ENCODE data around the gene TENT4A.
"Not testable (repeated sequence)": the region's sequence is repeated elsewhere in the genome, so short reads cannot be mapped to it uniquely, and the experiment has no call there.

The TENT4A gene

DNA sequence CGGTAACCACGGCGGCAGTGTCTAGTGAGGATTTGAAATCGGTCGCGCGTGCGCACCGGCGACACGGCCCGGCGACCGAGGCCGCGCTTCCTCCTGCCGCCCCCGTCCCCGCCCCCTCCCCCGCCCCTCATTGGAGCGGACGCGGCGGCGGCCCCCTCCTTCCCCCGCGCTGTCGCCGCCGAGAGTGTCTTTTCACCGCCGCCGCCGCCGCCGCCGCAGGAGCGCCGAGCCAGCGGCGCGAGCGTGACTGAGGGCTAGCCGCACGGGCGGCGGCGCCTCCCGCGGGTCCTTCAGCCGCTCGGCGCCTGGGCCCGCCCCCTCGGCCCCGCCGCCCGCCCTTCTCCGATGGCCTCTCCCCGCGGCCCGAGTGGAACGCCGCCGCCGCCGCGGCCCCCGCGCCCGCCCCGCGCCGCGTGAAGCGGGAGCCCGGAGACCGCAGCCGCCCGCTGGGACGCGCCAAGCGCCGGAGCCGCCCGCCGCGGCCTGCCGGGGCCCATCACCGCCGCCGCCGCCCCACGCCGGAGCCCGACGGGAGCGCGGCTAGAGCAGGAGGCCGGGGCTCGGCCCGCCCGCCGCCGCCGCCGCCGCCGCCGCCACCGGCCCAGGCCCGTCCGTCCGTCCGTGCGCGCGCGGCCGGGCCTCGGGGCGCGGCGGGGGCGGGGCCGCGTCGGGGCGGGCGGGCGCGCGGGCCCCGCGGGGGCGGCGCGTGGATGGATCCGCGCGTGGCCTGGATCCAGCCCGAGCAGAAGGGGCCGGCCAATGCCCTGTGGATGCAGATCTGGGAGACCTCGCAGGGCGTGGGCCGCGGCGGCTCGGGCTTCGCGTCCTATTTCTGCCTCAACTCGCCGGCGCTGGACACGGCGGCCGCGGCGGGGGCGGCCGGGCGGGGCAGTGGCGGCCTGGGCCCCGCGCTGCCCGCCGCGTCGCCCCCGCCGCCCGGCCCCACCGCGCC is at the start of gene TENT4A:
TENT4A (plus strand) TSS at position 159 of the 952 bp plus-strand sequence; CDS start at position 711, 552 bp downstream.
- peak in 1 of 2 experiments; percentile 33 for DNase-seq

DNA sequence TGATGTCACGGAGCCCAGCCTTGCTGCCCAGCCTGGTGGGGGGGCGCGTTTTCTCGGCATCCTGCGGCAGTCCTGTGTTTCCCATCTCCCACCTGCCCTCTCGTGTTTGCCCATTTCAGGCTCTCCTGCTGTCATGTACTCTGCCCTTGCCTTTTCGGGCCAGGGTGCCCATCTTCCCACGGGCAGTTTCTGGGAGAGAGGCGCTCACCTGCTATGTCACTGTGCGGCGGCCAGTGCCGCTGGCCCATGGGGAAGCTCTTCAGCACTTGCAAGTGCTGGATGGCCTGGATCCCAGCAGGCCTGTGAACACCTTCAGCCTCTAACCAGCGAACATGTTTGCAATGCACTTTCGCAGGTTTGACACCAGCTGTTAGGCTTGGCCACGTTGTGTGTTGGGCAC is 46.5 kb upstream of the TENT4A start:
- no peak for DNase-seq

DNA sequence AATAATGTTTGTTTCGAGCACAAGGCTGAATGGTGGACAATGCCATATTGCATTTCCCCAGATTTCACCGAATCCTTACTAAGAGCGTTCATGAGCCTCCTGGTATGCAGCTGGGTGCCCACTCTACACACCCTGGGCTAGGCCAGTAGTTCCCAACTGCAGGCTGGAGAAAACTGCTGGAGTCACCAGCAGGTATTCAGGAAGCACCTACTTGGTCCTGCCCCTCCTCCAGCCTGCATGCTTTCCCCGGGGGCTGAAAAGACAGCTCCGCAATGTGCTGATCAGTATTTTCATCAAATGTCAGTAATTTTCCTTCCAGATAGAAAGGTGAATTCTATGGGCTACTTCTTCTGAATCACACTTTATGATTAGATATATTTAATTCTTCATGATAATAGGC is 45.6 kb upstream of the TENT4A start:
- no peak for DNase-seq

DNA sequence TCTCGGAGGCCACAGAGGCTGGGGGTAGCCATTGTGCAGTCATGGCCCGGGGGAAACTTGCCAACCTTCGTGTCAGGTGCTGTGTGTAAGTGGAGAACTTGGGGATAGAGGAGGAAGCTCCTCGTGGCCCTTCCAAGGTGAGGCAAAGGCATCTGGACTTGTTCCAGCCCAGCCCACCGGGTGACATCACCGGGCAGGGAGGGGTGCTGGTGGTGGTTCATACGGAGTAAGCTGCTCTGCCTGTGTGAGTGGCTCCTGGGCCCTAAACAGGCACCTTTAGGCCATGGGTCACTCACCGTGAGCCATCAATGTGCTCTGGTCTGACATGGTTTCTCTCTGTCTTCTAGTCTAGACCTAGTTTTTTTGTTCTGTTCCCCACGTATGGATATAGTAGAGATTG is 44.5 kb upstream of the TENT4A start:
- not testable (repeated sequence) for DNase-seq

DNA sequence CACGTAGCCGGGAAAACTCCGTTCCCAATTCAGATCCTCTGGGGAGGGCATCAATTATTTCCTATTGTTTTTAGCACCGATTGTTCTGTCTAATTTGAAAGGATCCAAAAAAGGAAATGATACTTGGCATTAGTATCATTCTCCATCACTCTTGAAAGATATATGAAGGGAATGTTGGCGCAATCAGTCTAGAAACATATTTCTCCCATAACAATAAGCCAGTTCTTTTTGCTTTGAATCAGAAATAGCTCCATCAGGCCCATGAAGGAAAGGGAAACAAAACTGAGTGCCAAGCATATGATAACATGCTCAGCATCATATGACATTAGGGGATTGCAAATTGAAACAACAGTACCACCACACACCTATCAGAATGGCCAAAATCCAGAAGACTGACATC is 40.2 kb upstream of the TENT4A start:
- DNase-seq, result no peak

- no peak for DNase-seq
These were observed 39.3 kb upstream of the TENT4A start for GRCh38 chr5:6673963-6674362.

DNA sequence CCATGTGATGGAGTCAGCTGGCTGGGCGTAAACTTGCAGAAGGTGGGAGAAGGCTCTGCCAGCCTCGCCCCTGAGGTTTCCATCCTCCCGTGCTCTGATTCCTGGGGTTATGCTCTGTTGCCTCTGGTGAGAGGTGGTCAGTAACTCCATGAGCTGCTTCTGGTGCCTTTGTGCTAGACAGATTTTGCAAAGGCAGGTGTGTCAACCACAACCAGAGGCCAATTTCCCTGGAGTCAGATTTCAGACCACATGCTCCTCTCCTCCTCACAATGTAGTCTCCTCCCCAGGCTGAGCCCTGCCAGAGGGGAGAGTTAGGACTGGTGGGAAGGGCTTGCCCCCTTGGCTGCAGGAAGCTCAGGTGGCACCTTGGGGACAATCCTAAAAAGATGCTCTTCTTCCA is 38.8 kb upstream of the TENT4A start:
- no peak for DNase-seq

DNA sequence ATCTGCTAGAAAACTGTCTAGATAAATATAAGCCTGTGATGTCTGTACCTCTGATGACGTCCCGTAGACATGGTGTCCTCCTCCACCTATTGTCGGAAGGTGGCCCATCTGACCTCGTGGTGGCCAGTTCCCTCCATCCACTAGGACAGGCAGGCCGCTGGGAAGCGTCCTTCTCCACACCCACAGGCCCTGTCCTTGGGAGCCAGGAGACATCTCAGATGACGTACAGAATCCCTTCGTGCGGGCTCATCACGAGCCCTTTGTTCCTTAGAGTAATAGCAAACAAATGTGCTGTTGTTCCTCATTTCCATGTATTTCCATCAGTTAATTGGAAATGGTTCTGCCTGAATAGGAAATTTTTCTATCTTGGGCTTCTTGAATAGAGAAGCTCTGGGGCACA is 38.3 kb upstream of the TENT4A start:
- DNase-seq, result no peak

DNA sequence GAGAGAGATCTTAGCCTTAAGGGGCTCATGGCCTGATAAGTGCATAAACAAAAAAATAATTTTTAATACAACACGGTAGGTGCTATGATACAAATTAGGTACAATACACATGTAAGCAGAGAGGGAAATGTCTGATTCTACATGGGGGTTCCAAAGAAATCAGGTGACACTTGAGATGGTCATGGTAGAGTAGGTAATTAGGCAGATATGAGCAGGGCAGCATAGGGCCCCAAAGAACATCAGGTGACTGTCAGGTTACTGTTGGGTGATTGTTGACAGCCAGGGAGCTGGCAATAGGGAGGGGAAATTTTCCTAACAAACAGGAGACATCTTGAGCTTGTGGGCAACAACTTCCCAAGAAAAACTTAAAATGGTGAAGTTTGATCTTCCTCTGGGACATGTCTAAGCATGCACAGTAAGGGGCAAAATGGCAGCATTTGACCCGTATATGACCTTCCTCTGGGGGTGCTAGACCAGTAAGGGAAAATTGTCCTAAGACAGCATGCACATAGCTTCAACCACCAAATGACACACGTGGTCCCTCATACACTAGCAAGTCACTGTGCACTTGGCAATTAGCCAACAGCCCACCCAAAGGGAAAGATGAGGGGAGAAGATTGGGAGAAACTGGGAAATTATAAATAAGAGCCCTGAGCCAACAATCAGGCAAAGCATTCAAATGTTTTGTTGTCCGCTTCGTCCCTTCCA is 37.3 kb upstream of the TENT4A start:
- DNase-seq, result no peak

DNA sequence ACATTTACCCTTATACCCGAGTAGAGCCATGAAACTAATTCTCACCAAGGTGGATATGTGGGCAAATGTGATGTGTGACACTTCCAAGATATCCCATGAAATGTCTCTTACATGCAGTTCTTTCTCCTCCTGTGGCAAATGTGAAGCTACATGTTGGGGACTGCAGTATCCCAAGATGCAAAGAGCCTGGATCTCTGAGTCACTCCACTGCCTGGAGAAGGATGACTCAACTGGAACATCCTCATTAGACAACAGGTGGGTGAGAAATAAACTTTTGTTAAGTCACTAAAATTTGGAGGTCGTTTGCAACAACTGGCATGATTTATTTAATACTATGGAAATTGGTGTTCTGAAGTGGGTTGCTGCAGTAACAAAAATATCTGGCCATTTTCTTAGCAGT is 36.5 kb upstream of the TENT4A start:
- no peak for DNase-seq

DNA sequence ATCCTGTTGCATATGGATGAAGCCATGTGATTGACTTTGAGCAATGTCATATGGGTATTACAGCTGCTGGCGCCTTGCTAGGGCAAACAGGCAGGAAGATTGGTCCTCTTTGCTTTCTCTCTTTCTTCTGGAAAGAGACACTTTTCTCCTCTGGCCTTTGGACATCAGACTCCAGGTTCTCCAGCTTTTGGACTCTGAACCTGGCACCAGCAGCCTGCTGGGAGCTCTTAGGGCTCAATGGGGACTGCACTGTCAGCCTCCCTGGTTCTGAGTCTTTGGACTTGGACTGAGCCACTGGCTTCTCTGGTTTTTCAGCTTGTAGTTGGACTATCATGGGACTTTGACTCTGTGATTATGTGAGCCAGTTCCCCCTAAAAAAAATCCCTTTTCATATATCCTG is 34.8 kb upstream of the TENT4A start:
- no peak for DNase-seq

DNA sequence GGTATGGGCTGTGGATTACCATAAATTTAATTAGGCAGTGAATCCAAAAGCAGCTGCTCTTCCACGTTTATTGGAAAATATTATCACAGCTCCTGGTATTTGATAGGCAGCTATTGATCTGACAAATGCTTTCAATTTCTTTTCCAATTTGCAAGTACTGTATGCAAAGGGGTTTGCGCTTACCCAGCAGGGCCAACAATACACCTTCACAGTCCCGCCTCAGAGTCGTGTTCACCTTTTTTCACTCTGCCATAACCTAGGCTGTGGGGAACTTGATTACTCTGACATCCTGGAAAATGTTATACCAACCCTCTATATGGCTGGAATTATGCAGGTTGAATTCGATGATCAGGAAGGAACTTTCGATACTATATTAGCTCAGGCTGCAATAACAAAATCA is 32.3 kb upstream of the TENT4A start:
- DNase-seq, result no peak

- DNase-seq, result no peak
These were observed 31.6 kb upstream of the TENT4A start for GRCh38 chr5:6681682-6682081.

GRCh38 chr5:6682239-6682638 is 31.0 kb upstream of the TENT4A start:
- DNase-seq, result no peak

DNA sequence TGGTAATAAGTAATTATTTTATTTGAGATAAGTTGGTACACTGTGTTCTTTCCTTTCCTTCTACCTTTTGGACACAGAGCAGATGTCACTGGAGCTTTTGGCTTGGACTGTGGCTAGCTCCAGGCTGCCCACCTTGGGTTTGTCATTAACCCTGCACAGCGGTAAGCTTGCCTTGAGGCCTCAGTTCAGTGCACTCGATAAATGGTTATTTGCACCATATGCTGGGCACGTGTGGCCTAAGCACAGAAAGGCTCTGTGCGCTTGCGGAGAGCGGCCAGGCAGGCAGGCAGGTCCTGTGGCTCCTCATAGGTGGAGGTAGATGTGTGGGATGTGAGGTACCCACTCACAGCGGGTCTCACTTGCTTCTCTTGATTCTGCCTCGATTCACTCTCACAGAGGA is 30.0 kb upstream of the TENT4A start:
- DNase-seq, result no peak

DNA sequence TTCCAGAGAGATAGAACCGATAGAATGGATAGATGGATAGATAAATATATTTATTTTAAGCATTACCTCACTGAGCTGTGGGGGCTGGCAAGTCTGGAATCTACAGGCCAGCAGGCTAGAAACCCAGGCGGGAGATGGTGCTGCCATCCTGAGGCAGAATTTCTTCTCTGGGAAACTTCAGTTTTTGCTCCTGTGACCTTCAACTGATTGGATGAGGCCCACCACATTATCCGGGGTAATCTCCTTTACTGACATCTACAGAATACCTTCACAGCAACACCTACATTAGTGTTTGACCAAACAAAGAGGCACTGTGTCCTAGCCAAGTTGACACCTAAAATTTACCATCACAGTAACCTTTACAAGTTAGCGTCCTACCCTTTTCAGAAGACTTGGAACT is 29.2 kb upstream of the TENT4A start:
- DNase-seq, result no peak

DNA sequence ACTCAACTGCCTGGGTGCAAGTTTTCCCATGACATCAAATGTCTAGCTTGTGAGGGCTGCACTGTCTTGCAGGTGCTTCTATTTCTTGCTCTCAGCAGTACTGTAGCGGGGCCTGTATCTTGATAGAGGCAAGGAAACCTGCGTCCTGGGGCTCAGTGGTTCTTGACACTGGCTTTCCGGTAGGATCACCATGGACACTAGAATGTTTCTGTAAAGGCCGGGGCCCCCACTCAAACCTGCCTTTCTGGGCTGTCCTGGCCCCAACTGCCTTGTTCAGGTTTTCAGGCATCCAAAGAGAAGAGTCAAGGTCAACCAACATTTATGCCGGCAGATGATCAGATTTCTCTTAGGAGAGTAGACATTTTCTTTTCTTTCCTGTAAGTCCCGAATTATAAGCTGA is 26.7 kb upstream of the TENT4A start:
- DNase-seq, result no peak

DNA sequence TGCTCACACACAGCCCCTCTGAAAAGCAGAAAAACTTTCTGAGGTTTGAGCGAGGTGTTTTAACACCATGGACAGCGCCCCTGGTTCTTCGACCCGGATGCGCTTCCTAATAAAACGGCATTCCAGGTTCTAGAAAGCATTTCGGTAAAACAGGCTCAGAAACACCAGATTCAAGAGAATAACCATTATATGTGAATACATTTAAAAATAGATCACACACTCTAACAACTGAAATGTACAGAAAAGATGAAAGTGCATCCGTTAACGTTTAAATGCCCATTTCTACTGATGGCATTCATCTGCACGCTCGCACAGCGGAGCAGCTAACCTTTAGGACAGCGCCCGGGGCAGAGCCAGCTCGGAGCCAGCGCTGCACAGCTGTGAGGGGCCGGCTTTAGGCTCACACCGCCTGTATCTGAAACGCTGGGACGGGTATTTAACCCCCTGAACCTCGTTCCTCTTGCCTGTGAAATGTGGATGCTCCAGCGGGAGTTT is 26.3 kb upstream of the TENT4A start:
- no peak for DNase-seq

DNA sequence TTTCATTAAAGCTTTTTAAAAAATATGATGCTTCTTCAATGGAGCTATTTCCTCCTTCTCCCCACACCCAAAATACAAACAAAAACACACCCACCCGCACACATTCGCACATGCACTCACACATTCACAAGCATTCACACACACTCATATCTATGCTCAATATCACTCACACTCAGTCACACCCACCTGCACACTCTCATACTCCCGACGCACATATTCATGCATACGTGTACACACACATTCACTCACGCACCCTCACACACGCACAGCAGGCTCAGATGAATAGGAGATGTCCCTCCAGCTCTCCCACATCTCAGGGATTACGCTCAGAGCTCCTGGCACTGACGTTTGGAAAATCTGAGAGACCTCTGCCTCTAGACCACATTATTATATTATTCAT is 25.7 kb upstream of the TENT4A start:
- no peak for DNase-seq

DNA sequence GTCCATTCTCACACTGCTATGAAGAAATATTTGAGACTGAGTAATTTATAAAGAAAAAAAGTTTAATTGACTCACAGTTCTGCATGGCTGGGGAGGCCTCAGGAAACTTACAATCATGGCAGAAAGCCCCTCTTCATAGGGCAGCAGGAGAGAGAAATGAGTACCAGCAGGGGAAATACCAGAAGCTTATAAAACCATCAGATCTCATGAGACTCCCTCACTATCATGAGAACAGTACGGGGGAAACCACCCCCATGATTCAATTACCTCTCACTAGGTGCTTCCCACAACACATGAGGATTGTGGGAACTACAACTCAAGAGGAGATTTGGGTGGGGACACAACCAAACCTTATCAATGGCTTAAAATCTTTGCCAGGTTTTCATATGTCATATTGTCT is 20.3 kb upstream of the TENT4A start:
- no peak for DNase-seq

- DNase-seq, result no peak
These were observed 14.5 kb upstream of the TENT4A start for GRCh38 chr5:6698696-6699095.

- no peak for DNase-seq
These were observed 13.9 kb upstream of the TENT4A start for GRCh38 chr5:6699357-6699756.

DNA sequence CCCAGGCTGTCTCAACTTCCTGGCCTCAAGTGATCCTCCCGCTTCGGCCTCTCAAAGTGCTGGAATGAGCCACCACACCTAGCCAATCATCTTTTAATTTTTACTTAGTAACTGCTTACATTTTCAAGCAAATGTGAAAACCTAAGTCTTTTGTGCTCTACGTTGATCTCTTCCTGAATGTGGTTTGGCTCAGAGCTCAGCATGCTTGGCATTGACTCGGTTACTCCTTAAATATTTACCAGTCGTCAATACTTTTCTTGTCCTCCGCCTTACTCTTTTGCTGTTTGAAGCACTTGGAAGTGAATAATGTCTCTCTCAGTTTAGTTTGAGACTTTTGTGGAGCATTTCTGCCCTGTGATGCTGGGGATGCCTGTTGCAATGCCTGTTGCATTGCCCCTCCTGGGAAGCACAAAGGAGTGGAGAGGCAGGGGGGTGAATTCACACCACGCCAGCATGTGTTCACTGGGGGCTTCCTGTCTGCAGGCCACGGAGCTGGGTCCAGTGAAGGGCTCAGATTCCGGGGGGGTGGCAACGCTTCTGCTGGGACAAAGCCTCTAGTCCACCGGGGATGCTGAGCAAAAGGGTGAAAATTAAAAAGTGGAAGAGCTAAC is 13.1 kb upstream of the TENT4A start:
- DNase-seq, result no peak
